HepG2 (cell line): ENCODE results near the gene SETD2.

ENCODE experiments used
- ADNP ChIP-seq: sonication (generic); formaldehyde crosslinking; IDR thresholded peaks from 2 replicates; pipeline ENCODE4 v1.4.0; 2020; ENCODE audit warnings: missing genetic modification reagents
- ATF1 ChIP-seq: IDR thresholded peaks from 2 replicates; pipeline ENCODE4 v1.6.1; 2016; ENCODE audit warnings: mild to moderate bottlenecking, control low read depth
- CREB1 ChIP-seq, 2 experiments: fragments of 450-650 bp in 1 of 2; IDR thresholded peaks; 2 replicates each; pipeline ENCODE4 v1.6.1; 2016 to 2017; ENCODE audit warnings: control low read depth in 1 of 2, mild to moderate bottlenecking in 1 of 2, missing compliant biosample characterization in 1 of 2, missing genetic modification characterization in 1 of 2
- ELF3 ChIP-seq: IDR thresholded peaks from 2 replicates; pipeline ENCODE4 v1.6.1; 2016; ENCODE audit warnings: missing genetic modification reagents, missing compliant biosample characterization
- NR2C2 ChIP-seq: sonication (generic); formaldehyde crosslinking; IDR thresholded peaks from 2 replicates; pipeline ENCODE4 v1.4.0; 2020; ENCODE audit warnings: missing genetic modification reagents, mild to moderate bottlenecking, moderate library complexity, borderline replicate concordance
- POLR2A ChIP-seq, 2 experiments: IDR thresholded peaks; 2 replicates each; pipeline ENCODE4 v1.6.1; 2011; ENCODE audit warnings: low read depth in 2 of 2, low read length in 2 of 2, mild to moderate bottlenecking in 1 of 2, moderate library complexity in 1 of 2; ENCODE audit not compliant: insufficient read depth in 1 of 2
- ZBTB49 ChIP-seq: sonication (generic); formaldehyde crosslinking; IDR thresholded peaks from 2 replicates; pipeline ENCODE4 v1.4.0; 2020; ENCODE audit warnings: missing genetic modification reagents, borderline replicate concordance

GRCh38 chr3:46981932-46982471 is 181.9 kb downstream of the SETD2 start:
- TF ChIP-seq CREB1 (IDR thresholded peaks at IDR 0.05): no peak
- no peak for TF ChIP-seq CREB1 (CRISPR knock-in tag; IDR thresholded peaks at IDR 0.05)
- no peak for TF ChIP-seq ADNP (CRISPR knock-in tag)
- no peak for TF ChIP-seq ZBTB49 (CRISPR knock-in tag)
- TF ChIP-seq POLR2A (IDR thresholded peaks at IDR 0.05; ENCODE audit: insufficient read depth in 1 of 2, low read depth in 2 of 2, low read length in 2 of 2): no peak
- TF ChIP-seq ELF3 (CRISPR knock-in tag): no peak
- TF ChIP-seq ATF1: no peak
- no peak for TF ChIP-seq NR2C2
